NCI-H1105 treated with DMSO at 0.1 percent for 48 hours (cell line): ENCODE measurements around the gene MEG3.

Source experiments
- DNase-seq: peaks from one replicate; lab custom pipeline; 2025; lab: John Stamatoyannopoulos, UW

The MEG3 gene

DNA sequence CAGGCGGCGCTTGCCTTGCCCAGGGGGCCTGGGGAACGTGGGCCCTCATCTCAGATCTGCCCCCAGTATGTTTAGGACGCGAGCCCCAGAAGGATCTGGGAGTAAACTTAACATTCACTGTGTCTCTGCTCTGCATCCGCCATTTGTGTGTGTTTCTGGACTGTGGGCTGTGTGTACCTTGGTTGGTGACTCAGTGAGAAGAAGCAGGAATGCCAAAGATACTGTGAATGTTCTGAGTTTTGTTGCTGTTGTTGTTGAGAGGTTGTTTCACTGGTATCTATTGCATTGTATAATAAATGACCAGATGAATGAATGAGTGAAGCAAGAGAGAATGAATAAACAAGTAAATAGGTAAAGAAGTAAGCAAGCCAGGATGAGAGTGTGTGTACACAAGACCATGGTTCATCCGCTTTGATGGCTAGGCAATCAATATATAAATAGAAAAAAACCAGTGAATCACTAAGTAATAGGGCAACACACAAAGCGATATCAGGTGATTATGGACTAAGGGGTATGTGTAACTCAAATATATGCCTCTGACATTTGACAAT, 20.5 kb downstream of the MEG3 start:
- no peak for DNase-seq

DNA sequence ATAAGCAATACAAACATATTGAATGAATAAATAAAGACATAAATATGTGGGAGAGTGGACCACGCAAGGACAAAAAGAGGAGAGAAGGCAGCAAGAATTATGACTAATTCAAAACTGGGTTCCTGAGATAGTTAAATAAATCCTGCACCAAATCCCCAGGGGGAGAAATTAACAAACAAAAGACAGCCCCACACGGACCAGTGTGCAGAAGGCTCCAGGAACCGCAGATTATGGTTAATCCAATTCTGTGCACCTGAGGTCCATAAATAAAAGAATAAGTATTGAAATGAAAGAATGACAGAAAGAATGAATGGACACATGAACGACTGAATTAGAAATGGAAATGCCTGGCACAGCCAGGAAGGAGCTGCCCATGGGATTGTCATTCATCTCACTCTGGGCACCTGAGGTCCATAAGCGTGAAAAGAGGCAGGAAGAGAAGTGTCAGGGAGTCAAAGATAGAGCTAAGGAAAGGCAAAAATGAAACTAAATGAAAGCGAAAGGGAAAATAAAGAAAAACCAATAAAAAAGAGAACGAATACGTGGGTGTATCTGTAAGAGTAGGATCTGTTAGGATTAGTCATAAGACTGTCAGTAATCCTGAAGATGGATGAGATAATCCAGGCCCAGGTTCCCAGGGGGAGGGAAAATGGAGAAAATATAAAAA, 23.3 kb downstream of the MEG3 start:
- no peak for DNase-seq

DNA sequence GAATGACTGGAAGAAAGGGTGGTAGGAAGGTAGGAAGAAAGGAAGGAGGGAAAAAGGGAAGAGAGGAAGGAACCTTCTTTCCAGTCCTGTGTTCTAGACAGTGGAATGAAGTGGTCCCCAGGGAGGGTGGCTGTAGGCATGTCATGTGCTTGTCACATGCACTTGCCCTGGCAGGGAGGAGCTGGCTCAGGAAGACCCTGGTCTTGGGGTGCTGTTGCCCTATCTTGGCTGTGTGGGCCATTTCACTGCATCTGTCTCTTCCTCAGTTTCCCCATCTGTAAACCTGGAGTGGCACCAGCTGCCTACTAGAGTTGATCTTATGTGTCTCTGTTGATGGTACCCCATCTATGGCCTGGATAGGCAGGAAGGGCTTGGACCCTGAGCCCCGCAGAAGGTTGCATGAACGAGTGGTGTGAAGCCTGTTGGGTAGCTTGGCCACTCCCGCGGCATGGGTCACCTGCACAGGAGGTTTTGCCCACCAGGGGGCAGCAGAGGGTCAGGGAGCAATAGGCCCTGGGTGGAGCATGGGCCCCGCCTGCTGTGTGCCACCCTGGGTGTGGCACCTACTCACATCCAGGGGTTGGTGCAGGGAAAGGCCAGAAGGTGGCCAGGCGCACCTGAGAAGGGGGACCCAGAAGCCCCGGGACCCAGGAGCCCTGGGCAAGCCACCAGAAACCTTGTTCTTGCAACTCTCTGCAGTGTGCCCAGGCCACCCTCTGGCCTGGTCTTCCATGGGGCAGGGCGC, 25.1 kb downstream of the MEG3 start:
- peak; percentile 27 for DNase-seq

DNA sequence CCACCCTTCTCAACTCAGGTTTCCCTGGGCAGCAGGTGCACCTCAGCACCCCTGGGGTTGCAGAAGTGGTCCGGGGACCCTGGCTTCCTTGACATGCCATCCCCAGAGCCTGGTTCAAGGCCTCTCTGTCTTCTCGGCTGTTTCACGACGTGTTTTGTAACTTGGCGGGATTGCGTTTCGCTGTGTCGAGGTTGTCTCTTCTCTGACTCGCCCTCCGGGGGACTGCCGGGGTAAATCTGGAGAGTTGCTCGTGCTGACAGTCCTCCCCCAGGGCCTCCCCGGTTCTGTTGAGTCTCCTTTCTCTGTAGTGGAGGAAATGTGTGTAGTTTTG, 25.6 kb downstream of the MEG3 start:
- DNase-seq = no peak

DNA sequence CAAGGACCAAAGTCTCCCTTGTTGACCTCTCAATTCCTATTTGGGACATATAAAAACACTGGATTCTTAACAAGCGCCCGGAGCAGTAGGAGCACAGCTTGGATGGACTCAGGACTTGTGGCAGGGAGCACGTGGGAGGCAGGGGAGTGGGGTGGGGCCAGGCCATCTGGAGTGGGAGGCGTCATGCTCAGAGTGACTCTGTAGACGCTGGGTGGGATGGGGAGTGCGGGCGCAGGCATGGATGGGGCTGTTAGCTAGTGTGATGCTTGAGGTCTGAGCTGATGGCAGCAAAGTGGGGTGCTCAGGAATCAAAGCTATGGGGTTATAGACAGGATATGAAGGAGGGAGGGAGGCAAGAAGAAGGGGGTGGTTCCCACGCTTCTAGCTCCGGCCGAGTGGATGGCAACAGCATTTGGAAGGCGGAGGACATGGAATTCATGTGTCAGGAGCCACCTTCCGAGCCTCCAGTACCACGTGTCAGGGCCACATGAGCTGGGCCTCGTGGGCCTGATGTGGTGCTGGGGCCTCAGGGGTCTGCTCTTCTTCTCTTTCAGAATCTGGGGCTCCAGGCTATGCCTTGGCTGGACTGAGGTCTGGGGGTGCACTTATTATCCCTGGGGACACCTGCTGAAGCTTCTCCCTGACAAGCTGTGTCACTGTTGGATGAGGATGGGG, 26.2 kb downstream of the MEG3 start:
- DNase-seq = no peak

GRCh38 chr14:100854435-100854834, 28.5 kb downstream of the MEG3 start:
- DNase-seq = no peak

GRCh38 chr14:100855256-100855930, 29.5 kb downstream of the MEG3 start:
- no peak for DNase-seq

DNA sequence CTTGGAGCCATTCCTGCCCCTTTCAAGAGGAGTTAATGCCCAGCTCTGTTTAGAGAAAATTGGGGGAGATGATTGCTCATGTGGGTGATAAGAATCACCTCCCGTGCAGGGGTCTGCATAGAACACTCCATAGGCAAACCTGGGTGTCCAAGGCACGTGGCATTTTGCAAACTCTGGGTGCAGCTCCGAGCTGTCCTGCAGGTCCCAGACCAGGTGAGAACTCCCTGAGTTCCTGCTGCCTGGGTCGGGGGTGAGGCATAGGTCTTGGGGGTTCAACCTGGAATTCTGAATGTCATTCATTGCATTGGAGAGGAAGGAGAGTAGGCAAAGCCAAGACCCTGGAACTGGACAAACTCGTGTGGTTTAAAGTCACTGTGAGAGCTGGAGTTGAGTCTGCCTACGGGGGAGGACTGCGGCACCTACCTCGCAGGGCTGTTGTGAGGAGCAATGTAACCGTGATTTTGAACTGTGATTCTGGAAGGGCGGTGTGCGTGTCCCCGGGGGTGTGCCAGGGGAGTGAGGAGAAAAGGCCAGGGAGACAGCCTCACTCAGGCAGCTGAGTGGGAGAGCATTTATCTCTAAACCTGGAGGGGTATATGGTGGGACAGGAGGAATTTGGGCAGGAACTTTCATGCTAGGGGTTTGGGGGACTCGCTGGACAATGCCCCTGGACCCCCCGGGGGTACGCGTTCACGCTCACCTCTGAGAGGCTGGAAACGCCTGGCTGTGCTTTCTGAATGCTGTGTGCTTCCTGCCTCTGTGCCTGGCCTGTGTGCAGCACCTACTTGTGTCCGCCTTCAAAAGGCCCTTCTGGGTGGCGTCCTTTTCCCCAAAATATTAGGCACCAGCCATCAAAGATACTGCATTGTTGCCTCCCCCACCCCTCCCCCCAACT, 30.4 kb downstream of the MEG3 start:
- DNase-seq = no peak

GRCh38 chr14:100857233-100857922, 31.5 kb downstream of the MEG3 start:
- no peak for DNase-seq

- DNase-seq = no peak
Observed at GRCh38 chr14:100857923-100858837, 32.3 kb downstream of the MEG3 start.

GRCh38 chr14:100858838-100859220, 32.9 kb downstream of the MEG3 start:
- DNase-seq = no peak

DNA sequence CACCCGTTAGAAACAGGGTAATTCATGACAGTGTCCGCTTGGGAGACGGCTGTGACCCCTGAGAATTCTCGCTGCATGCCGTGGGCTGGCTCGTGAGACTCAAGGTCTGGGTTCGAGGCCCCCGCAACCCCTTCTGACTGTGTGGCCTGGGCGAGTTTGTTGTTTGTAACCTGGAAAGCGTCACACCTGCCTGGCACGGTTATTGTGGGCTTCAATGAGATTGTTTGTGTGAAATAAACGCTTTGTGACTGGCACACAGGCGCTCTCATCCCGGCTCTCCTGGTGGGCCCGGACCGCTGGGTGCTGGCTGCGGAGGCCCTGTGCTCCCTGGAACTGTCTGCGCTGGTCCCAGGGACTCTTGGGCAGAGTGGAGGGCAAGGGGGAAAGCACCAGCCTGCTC, 33.9 kb downstream of the MEG3 start:
- no peak for DNase-seq

- no peak for DNase-seq
Observed at GRCh38 chr14:100860556-100861187, 34.8 kb downstream of the MEG3 start.

- no peak for DNase-seq
Observed at GRCh38 chr14:100861188-100861936, 35.4 kb downstream of the MEG3 start.

DNA sequence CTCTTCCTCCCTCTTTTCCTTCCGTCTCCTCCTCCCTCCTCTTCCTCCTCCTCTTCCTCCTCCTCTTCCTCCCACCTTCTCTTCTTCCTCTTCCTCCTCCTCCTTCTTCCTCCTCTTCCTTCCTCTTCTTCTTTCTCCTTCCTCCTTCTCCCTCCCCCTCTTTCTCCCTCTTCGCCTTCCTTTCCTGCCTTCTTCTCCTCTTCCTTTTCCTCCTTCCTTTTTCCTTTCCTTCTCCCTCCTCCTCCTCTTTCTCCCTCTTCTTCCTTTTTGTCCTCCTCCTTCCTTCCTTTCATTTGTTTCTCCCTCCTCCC, 36.0 kb downstream of the MEG3 start:
- no peak for DNase-seq

DNA sequence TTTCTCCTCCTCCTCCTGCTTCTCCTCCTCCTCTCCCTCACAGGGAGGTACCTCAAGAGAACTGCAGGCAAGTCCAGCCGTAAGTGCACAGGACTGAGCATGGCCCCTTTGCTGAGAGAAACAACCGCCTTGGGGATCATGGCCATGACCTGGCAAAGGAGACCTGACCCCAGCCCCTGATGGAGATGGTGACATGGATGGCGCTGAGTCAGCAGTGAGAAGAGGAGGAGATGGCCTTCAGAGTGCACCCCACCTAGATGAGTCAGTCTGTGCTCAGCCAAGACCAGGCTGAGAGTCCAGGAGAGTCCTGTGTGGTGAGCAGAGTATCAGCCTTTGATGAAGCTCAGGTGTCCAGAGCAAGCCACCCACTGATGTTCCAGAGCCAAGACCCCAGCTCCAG, 36.4 kb downstream of the MEG3 start:
- no peak for DNase-seq

GRCh38 chr14:100862793-100863192, 36.9 kb downstream of the MEG3 start:
- DNase-seq = no peak

DNA sequence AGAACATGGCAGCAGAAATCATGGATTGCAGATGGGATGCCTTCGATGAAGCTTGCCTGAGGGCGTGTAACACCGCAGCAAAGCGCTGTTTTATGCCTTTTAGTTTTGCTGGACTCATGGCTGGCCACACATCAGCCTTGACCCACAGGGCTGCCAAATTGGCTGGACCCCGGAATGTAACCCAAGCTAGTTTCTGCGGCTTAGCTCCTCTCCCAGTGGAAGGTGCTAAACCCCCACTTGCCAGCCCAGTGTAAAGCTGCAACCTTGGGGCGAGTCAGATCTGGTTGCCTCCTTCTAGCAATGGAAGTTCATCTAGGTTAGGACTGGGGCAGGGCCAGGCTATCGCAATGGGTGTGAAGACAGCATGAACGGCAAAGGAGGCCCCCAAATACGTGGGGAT, 38.3 kb downstream of the MEG3 start:
- no peak for DNase-seq
